ENCODE measurements around the gene RPP25. TPM values are rescaled to one million over a fixed set of nuclear protein-coding genes. Genes with fewer than 3 reads are reported as not detected.

The RPP25 gene
- total and polyA plus RNA-seq, 4 donors: 2.2 to 3.3 (median 2.3) TPM

- no peak overlapping the region for H3K27ac ChIP-seq (ENCODE audit: low read depth in 1 of 2, low read length in 2 of 2)
- no peak overlapping the region for H3K4me3 ChIP-seq (ENCODE audit: low read depth in 1 of 3, low read length in 3 of 3)
- TF ChIP-seq NR2F2 (IDR thresholded peaks at IDR 0.05): peak; percentile 49
- TF ChIP-seq FOXA2 (IDR thresholded peaks at IDR 0.05): no peak
- no peak for TF ChIP-seq ZBTB33 (IDR thresholded peaks at IDR 0.05)
- TF ChIP-seq EGR1 (IDR thresholded peaks at IDR 0.05; ENCODE audit: low read depth in 2 of 2): no peak
- TF ChIP-seq MAX (IDR thresholded peaks at IDR 0.05): no peak
- H3K4me1 ChIP-seq (ENCODE audit: control insufficient read depth in 4 of 4, insufficient read depth in 4 of 4, low read length in 3 of 4): peaks cover 0 to 1% (median 0%) of the 10 kb centered on the region in 4 donors
- H3K9ac ChIP-seq (ENCODE audit: low read depth in 1 of 2, low read length in 2 of 2): no peak overlapping the region
- no peak for DNase-seq (ENCODE audit: low spot score)
- H3K36me3 ChIP-seq (ENCODE audit: control insufficient read depth in 4 of 4, insufficient read depth in 3 of 4, low read depth in 1 of 4, low read length in 3 of 4): no peaks in the 10 kb centered on the region
- no peaks in the 10 kb centered on the region for H3K9me3 ChIP-seq (ENCODE audit: control insufficient read depth in 4 of 4, low read length in 3 of 4)
- H3K27me3 ChIP-seq (ENCODE audit: control insufficient read depth in 4 of 4, insufficient read depth in 4 of 4, low read length in 3 of 4): peaks cover 0 to 3% (median 0%) of the 10 kb centered on the region in 4 donors
- 26% methylated on average over 3 of the region's 3 CpGs for WGBS
Measured at GRCh38 chr15:74964794-74965193, 8.2 kb upstream of the RPP25 start.

- DNase-seq (ENCODE audit: low spot score): no peak
- no peak overlapping the region for H3K4me3 ChIP-seq (ENCODE audit: low read depth in 1 of 3, low read length in 3 of 3)
- no peaks in the 10 kb centered on the region for H3K9me3 ChIP-seq (ENCODE audit: control insufficient read depth in 4 of 4, low read length in 3 of 4)
- H3K27me3 ChIP-seq (ENCODE audit: control insufficient read depth in 4 of 4, insufficient read depth in 4 of 4, low read length in 3 of 4): peaks cover 0 to 11% (median 3%) of the 10 kb centered on the region in 4 donors
- WGBS: 83% methylated on average over 4 of the region's 4 CpGs
- no peaks in the 10 kb centered on the region for H3K36me3 ChIP-seq (ENCODE audit: control insufficient read depth in 4 of 4, insufficient read depth in 3 of 4, low read depth in 1 of 4, low read length in 3 of 4)
- no peak overlapping the region for H3K9ac ChIP-seq (ENCODE audit: low read depth in 1 of 2, low read length in 2 of 2)
- peaks cover 4 to 8% (median 6%) of the 10 kb centered on the region in 4 donors for H3K4me1 ChIP-seq (ENCODE audit: control insufficient read depth in 4 of 4, insufficient read depth in 4 of 4, low read length in 3 of 4)
- H3K27ac ChIP-seq (ENCODE audit: low read depth in 1 of 2, low read length in 2 of 2): no peak overlapping the region
- TF ChIP-seq ZBTB33 (IDR thresholded peaks at IDR 0.05) (no peak), MAX (IDR thresholded peaks at IDR 0.05) (no peak), EGR1 (IDR thresholded peaks at IDR 0.05; ENCODE audit: low read depth in 2 of 2) (no peak), HNF4A (conservative IDR thresholded peaks at IDR 0.05) (no peak), FOXA1 (IDR thresholded peaks at IDR 0.05) (no peak), REST (IDR thresholded peaks at IDR 0.05) (no peak), HNF4G (IDR thresholded peaks at IDR 0.05) (no peak), JUND (IDR thresholded peaks at IDR 0.05) (no peak), RAD21 (IDR thresholded peaks at IDR 0.05) (no peak), CTCF (IDR thresholded peaks at IDR 0.05; ENCODE audit: low read depth, low read length, missing input control) (no peak), NR2F2 (IDR thresholded peaks at IDR 0.05) (no peak), ATF3 (IDR thresholded peaks at IDR 0.05) (no peak), TAF1 (conservative IDR thresholded peaks at IDR 0.05) (no peak), RXRA (IDR thresholded peaks at IDR 0.05) (no peak), SP1 (IDR thresholded peaks at IDR 0.05) (no peak), YY1 (IDR thresholded peaks at IDR 0.05) (no peak), GABPA (IDR thresholded peaks at IDR 0.05 in 1 of 2, conservative IDR thresholded peaks at IDR 0.05 in 1 of 2) (no peak), FOXA2 (IDR thresholded peaks at IDR 0.05) (no peak)
Measured at GRCh38 chr15:74963213-74963612, 6.6 kb upstream of the RPP25 start.

All from liver (tissue), 9 donors.